ENCODE measurements around the gene LYZL4. TPM values are rescaled to one million over a fixed set of nuclear protein-coding genes. Genes with fewer than 3 reads are reported as not detected.
A peak's percentile ranks its signal among the peaks of the same experiment; 100 is the strongest.

The LYZL4 gene
- total RNA-seq, 1 experiment from 2014 or later, result not detected

DNA sequence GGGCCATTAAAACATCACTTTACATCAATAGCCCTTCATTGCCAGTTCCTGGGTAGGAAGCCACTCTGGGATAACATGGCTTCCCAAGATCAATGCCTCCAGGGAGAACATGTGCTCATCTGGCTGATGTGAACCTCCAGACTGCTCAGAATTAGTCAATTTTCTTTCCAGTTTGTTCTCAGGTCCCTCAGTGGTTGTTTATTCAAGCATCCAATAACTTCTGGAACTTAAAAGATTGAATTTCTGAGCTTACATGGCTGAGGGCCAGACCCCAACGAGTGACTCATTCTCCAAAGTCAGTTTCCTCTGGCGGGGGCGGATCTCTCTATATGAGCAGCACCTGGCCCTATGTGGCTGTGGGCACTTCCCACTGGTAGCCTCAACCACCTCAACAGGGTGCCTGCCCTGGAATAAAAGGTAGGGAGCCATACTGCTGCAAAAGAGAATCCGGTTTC is 34.0 kb downstream of the LYZL4 start:
- H4K20me1 ChIP-seq (ENCODE audit: insufficient read depth), result no peaks in the 10 kb centered on the region
- H2AFZ ChIP-seq (ENCODE audit: low read depth, low read length, poor library complexity, severe bottlenecking), result peak overlapping the region; percentile 73
- DNase-seq (ENCODE audit: low read depth, low spot score) (peak; percentile 15), ATAC-seq (peak; percentile 91)
- no peak overlapping the region for H3K9ac ChIP-seq (ENCODE audit: low read length)
- no peaks in the 10 kb centered on the region for H3K36me3 ChIP-seq (ENCODE audit: control insufficient read depth in 1 of 2, insufficient read depth in 2 of 2, low read length in 2 of 2)
- peak overlapping the region; percentile 55 for H3K4me2 ChIP-seq (ENCODE audit: low read length)
- POLR2A ChIA-PET, result no interaction called here
- H3K4me1 ChIP-seq (ENCODE audit: control insufficient read depth in 1 of 2, insufficient read depth in 2 of 2, low read length in 2 of 2), result peaks cover 11 to 18% of the 10 kb centered on the region in 2 experiments
- no peak overlapping the region for H3K4me3 ChIP-seq (replicated peaks in 1 of 2; ENCODE audit: low read depth in 1 of 2, low read length in 2 of 2)
- H3K79me2 ChIP-seq (ENCODE audit: insufficient read depth, low read length), result no peaks in the 10 kb centered on the region
- TF ChIP-seq JUND (IDR thresholded peaks at IDR 0.05), result peak; percentile 45; the same call in 1 of the 2 replicates
- TF ChIP-seq, protein P1, sequence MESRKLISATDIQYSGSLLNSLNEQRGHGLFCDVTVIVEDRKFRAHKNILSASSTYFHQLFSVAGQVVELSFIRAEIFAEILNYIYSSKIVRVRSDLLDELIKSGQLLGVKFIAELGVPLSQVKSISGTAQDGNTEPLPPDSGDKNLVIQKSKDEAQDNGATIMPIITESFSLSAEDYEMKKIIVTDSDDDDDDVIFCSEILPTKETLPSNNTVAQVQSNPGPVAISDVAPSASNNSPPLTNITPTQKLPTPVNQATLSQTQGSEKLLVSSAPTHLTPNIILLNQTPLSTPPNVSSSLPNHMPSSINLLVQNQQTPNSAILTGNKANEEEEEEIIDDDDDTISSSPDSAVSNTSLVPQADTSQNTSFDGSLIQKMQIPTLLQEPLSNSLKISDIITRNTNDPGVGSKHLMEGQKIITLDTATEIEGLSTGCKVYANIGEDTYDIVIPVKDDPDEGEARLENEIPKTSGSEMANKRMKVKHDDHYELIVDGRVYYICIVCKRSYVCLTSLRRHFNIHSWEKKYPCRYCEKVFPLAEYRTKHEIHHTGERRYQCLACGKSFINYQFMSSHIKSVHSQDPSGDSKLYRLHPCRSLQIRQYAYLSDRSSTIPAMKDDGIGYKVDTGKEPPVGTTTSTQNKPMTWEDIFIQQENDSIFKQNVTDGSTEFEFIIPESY (IDR thresholded peaks at IDR 0.05; ENCODE audit: extremely low read depth, insufficient replicate concordance, low read length), result no peak
- TF ChIP-seq FOSL1 (IDR thresholded peaks at IDR 0.05; ENCODE audit: low read depth), result peak; percentile 55
- no peak for TF ChIP-seq YY1 (IDR thresholded peaks at IDR 0.05; ENCODE audit: extremely low read depth, insufficient replicate concordance, low read depth, low read length)
- TF ChIP-seq, protein P2, sequence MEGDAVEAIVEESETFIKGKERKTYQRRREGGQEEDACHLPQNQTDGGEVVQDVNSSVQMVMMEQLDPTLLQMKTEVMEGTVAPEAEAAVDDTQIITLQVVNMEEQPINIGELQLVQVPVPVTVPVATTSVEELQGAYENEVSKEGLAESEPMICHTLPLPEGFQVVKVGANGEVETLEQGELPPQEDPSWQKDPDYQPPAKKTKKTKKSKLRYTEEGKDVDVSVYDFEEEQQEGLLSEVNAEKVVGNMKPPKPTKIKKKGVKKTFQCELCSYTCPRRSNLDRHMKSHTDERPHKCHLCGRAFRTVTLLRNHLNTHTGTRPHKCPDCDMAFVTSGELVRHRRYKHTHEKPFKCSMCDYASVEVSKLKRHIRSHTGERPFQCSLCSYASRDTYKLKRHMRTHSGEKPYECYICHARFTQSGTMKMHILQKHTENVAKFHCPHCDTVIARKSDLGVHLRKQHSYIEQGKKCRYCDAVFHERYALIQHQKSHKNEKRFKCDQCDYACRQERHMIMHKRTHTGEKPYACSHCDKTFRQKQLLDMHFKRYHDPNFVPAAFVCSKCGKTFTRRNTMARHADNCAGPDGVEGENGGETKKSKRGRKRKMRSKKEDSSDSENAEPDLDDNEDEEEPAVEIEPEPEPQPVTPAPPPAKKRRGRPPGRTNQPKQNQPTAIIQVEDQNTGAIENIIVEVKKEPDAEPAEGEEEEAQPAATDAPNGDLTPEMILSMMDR (IDR thresholded peaks at IDR 0.05 in 2 of 3, conservative IDR thresholded peaks at IDR 0.05 in 1 of 3; ENCODE audit: borderline replicate concordance in 1 of 3, insufficient read depth in 1 of 3, low read depth in 2 of 3, low read length in 2 of 3), result no peak
- TF ChIP-seq EGR1 (IDR thresholded peaks at IDR 0.05; ENCODE audit: low read depth), result peak; percentile 91
- BruUV-seq (replicated peaks), result no TSS peak
- intact Hi-C loops (cut with micrococcal nuclease), result no loop called here
- no peaks in the 10 kb centered on the region for H3K9me2 ChIP-seq (ENCODE audit: insufficient read depth)
- no peak overlapping the region for H3K27ac ChIP-seq (ENCODE audit: low read depth, low read length)
- CTCF ChIA-PET, result no interaction called here
- H3K27me3 ChIP-seq (ENCODE audit: insufficient read depth, low read length), result no peaks in the 10 kb centered on the region
- no peaks in the 10 kb centered on the region for H3K9me3 ChIP-seq (ENCODE audit: control insufficient read depth in 1 of 2, insufficient read depth in 1 of 2, low read depth in 1 of 2, low read length in 2 of 2)
- RAD21 ChIA-PET (ENCODE audit: low non-redundant PET in 1 of 2, low total read pairs in 2 of 2, uncharacterized antibody in 2 of 2, unreplicated experiment in 2 of 2), result no interaction called here
